GM12801 (cell line): ENCODE data around the gene APOL2.

Experiments
- CTCF ChIP-seq: IDR thresholded peaks from one replicate; pipeline ENCODE4 v1.5.1; 2011; ENCODE audit warnings: control low read depth; ENCODE audit not compliant: insufficient read length; ENCODE audit errors: extremely low read depth

The APOL2 gene

DNA sequence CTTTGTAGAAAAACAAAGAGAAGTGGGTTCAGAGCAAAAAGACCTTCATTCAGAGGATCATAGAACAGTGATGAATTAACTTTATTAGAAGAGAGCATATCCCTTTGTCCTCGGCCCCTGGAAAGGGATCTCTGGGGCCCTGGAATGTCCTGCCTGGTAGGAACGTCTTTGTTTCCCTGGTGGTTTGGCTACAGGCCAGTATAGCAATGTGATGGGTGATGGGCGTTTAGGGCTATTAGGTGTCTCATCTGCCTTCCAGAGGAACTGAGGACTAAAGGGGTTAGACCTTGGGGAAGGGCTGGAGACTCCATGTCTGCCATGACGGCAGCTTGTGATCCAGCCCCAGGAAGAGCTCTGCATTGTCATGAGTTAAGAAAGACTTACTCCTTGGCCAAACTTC, 46.8 kb downstream of the APOL2 start:
- TF ChIP-seq CTCF, result no peak

DNA sequence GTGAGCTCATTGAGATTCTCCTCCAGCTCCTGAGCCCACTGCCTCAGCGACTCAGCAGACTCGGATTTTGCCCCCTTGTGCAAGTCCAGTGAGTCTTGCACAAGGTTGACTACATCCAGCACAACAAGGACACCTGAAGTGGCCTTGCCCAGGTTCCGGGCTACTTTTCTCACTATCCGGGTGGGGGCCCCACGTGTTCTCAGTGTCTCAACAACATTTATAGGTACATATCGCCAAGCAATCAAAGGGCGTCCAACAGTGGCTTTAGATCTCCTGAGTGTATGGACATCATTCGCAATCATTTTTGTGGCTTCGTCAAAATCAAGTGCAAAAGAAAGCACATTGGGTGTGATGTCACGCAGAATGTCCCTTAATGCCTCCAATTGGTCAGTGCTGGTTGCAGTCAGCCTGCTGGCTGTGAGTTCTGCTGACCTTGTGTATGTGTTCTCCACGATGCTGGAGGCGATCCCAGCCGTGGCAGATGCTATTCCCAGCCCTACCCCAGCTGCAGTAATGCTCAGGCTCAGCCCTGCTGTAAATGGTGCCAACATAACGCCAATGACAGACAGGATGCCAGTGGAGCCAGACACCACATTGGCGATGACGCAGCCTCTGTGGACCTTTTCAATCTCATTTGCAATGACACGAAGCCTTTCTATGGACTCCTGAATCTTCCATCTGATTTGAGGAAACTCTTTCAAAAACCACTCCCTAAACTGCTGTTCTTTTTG, 48.1 kb downstream of the APOL2 start:
- TF ChIP-seq CTCF, result no peak

DNA sequence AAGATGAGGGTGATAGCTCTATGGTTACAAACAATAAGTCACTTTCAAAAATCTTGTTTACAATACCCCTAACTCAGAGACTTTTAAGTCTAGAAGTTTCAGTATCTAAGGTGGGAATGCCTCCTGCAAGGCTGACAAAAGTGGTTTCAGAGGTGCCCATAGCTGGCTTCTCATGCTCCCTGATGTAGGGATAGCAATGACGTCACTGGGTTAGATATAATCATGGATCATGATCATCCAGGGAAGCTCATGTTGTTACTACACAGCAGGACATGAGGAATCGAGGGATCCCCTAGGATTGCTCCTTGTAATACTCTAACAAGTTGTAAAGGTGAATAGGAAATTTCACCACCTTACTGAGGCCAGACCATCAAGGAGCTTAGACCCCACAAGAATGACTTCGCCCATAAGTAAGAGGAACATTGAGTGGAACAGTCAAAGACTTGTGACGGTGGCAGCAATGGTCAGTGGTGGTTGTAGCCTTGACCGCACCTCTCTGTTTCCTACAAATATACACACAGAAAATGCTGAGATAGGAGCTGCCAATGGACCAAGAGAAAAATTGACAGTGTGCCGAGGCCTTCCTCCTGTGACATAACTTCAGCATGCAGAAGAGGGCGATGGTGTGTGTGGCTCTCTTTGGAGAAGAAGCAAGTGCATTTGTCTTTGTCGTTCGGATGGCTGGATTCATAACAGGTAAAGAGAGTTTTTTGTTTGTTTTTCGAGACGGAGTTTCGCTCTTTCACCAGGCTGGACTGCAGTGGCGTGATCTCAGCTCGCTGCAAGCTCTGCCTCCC, 53.3 kb downstream of the APOL2 start:
- no peak for TF ChIP-seq CTCF

GRCh38 chr22:36184433-36185025, 54.8 kb downstream of the APOL2 start:
- no peak for TF ChIP-seq CTCF

DNA sequence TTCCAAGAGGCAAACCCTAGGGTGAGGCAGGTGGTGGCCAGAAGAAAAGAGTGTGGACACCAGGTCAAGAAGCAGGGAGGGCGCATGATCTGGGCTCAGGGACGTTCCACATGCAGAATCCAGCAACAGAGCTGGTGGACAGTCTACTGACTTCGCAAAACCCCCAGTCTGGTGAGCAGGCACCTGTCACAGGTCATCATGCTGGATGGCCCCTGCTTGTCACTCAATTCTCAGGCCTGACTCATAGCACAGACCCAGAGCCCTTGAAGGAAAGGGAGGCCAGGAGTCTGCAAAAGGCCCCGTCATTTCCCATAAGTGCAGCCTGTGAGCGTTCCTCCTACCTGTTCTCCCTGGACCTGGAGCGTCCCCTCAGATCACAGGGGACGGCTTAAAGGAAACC, 55.9 kb downstream of the APOL2 start:
- no peak for TF ChIP-seq CTCF

GRCh38 chr22:36182857-36183256, 56.5 kb downstream of the APOL2 start:
- no peak for TF ChIP-seq CTCF

- TF ChIP-seq CTCF, result no peak
These were observed 57.3 kb downstream of the APOL2 start for GRCh38 chr22:36182056-36182455.
